ENCODE measurements around the gene TAS1R3. TPM values are rescaled to one million over a fixed set of nuclear protein-coding genes. Genes with fewer than 3 reads are reported as not detected.

The TAS1R3 gene
- total RNA-seq, 1 experiment from 2014 or later, result 0.30 TPM

DNA sequence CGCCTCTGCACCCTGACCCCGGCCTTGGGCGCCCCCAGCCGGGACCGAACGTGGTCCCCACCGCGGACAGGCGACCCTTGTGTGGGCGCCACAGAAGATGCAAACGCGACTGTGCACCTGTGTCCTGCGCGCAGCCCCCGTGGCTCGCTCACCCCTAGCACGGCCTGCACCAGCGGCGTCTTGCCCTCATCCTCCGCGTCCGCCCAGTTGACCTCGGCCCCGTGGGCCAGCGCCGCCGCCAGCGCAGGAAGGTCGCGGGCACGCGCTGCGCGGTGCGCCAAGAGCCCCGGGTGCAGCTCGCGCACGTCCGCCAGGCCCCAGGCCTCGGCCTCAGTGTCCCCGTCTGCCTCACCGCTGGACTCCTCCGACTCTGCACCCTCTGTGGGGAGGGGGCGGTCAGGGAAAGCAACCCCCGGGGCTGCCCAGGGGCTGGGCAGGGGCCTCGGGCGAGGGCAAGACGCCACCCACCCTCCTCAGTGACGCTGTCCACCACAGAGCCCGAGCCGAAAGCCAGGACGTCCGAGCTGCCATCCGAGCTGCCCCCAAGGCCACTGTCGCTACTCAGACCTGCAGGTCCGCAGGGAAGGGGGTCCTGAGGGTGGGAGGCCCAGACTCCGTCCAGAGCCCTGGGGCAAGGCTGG, 36.7 kb upstream of the TAS1R3 start:
- no peak for DNase-seq (ENCODE audit: extremely low read depth, low read depth)

DNA sequence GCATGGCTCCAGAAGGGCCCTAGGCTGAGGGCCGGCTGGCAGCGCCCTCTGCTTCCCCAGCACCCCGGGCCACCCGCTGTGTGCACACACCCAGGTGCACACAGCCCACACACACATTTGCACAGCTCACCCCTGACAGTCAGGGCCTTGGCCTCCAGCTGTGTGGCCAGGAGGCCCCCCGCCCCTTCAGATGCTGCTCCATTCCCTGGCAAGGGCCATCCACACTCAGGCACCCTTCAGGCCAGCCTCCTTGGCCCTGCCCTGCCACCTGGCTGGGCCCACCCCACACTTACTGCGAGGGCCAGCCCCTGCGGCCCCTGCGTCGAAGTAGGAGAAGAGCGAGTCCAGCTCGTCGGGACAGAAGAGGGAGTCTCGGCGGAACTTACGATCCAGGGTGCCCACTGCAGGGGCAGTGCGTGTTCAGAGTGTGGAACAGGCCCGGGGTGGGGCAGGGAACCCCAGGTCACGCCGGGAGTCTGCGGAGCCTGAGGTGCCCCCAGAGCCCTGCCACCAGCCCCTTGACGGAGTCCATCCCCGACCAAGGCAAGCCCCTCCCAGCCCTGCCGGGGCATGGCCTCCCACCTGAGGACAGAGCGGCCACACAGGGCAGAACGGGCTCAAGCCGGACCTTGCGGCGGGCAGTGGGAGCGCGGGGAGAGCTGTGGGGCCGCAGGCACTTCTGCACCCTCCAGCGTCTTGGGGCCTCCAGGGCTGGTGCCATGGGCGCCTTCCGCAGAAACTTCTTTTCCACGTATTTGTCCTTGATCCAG, 35.7 kb upstream of the TAS1R3 start:
- no peak for DNase-seq (ENCODE audit: extremely low read depth, low read depth)

DNA sequence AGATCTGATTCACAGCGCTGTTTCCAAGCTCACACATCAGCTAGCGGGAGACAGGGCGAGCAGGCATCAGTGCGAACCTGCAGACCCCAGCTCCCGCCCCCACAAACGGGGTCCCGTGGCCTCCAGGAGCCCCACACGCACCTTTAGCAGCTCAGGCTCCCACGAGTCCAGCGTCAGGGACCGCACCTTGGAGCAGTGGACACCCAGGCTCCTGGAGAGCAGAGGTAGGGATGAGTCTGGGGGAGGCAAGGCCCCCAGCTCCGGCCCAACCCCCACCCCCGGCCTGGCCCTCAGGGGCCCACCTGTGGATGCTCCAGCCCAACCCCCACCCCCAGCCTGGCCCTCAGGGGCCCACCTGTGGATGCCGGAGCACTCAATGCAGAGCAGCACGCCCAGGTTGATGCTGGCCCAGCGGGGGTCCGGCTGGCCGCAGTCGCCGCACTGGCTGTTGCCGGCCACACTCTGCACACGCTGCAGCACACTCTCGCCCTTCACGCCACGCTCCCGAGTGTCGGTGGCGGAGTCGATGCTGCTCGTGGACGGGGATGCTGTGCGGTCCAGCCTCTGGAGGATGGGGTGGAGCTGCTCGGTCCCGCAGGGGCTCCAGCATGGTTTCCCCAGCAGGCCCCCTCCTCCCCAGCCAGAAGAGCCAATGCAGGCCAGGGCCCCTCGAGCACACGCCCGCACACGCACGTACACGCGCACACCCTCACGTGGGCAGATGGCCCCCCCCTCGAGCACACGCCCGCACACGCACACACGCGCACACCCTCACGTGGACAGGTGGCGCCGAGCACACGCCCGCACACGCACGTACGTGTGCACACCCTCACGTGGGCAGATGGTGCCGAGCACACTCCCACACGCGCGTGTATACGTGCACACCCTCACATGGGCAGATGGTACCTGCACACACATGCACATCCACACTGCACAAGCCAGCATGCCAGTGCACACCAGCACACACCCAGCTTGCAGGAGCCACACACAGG, 34.7 kb upstream of the TAS1R3 start:
- DNase-seq (ENCODE audit: extremely low read depth, low read depth), result no peak

DNA sequence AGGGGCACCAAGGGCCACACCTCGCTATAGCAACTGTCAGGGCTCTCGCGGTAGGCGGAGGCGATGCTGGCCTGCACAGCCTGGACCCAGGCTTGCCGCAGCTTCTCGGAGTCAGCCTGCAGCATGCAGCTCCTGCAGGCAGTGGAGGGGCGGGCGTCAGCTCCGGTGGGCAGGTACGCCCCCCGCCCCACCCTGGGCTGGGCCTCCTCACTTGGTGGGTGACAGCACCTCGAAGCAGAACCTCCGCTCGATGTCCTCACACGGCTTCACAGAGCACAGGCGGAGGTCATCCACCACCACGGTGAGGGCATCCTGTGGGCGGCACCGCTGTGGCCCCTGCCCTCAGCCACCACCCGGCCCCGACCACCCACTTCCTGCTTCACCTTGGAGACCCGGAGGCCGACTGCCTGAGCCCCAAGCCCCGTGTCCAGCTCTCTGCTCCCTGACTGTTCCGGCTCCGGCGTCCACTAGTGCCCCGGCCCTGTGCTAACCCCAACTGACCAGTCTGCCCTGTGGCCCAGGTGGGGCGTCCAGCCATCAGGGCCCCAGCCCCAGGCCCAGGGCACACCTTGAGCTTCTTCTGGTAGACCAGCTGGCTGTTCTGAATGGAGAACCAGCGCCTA, 33.2 kb upstream of the TAS1R3 start:
- no peak for DNase-seq (ENCODE audit: extremely low read depth, low read depth)

DNA sequence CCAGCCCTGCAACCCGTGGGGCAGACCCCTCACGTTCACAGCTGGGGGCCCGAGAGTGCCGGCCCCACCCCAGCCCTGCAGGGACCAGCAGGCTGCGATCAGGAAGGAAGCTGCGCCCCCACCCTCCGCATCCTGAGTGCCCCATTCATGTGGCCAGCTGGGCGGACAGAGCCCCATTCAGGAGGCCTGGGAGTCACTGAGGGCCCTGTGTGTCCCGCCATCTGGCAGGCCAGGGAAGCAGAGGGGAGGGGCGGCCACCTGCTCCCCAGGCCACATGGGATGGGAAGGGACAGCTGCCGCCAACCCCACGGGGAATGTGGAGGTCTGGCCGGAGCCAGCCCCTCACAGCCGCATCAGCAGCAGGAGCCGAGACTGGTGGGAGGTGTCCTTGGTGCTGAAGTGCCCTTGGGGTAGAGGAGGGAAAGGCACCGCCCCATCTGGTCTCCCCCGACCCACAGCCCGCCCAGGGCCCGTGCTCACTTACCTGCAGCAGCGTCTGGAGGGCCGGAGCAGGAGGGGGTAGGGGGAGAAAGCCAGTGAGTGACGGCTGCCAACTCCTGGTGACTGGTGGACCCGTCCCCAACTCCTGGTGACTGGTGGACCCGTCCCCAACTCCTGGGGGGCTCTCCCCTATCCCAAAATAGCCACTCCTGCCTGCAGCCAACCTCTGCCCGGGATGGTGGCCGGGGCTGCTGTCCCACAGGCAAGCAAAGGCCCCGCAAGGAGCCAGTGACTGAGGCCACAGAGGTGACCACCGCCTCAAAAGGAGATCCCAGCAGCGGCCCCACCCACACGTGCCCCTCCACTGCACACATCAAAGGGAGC, 32.0 kb upstream of the TAS1R3 start:
- DNase-seq (ENCODE audit: extremely low read depth, low read depth), result no peak

DNA sequence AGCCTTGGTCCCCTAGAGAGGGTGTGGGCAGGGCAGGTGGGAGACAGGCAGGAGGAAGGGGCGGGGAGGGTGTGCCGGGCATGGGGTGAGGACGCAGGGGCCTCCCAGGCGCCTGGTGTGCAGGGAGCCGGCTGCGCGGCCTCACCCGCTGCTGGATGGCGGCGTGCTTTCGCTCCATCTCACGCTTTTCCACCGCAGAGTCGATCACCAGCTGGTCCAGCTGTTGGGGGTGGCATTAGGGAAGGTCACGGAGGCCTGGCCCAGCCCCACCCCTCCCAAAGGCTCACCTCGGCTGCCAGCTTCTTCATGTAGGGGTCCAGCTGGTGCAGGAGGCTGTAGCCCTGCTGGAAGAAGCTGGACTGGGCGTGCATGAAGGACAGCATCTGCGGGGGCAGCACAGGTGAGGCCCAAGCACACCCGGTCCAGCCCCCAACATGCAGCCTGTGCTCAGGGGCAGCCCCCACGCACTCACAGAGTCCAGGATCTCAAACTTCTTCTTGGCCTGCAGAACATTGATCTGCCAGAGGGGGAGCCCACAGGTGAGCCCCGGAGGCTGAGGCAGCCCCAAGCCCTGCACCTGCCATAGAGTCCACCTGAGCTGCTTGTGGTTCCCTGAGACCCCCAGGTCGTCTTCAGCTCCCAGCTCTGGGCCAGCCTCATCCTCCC, 31.3 kb upstream of the TAS1R3 start:
- no peak for DNase-seq (ENCODE audit: extremely low read depth, low read depth)

DNA sequence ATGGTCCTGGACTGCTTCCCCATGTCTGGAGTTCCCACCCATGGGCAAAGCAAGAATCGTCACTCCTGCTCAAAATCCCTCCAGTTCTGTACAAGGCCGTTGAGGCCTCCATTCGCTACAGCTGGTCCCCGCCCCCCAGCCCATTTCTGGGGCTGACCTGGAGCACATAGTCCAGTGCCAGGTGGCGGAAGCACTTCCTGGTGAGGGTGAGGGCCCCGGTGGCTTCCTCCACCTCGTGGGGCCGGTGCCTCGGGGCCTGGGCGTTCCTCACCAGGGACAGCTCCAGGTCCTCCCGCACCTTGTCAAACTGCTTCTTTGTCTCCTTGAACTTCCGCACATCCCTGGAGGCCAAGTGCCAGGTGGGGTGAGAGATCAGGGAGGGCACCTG, 30.7 kb upstream of the TAS1R3 start:
- no peak for DNase-seq (ENCODE audit: extremely low read depth, low read depth)

DNA sequence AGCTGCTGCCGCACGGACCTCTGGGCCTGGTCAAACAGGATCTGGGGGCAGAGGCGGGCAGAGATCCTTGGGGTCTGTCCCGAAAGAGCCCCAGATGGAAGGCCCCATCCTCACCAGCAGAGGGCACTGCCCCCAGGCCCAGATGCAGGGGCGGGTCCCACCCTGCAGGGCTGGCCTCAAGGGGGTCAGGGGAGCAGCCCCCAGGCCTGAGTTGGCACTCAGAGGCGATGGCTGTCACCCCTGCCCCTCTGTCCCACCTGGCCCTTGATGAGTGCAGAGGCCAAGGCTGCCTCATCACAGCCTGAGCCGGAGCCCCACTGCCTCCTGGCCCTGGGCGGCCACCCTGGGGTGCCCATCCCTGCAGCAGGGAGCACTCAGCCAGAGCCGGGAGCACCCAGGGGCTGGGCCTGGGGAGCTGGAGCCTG, 29.1 kb upstream of the TAS1R3 start:
- DNase-seq (ENCODE audit: extremely low read depth, low read depth), result no peak

DNA sequence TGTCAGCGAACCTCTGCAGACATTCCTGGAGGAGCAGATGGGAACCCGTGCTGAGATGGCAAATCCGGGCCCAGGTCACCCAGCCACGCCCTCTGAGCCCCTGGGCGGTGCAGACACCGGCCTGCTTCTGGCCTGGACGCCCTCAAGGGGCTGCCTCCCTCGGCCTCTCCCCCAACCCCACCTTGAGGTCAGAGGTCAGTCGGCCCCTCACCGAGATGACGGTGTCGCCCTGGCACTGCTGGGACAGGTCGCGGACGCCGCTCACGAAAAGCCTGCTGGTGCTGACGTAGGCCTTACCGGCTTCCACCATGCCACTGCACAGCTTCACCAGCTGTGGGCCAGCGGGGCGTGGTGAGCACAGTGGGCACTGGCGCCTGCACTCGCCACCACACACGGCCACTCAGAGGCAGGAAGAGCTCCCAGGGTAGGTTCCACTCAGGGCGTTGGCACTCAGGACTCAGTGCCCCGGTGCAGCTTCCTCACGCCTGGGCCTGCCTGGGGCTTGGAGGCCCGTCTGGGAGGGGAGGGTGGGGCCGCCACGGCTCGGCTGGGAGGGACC, 28.1 kb upstream of the TAS1R3 start:
- DNase-seq (ENCODE audit: extremely low read depth, low read depth), result no peak

DNA sequence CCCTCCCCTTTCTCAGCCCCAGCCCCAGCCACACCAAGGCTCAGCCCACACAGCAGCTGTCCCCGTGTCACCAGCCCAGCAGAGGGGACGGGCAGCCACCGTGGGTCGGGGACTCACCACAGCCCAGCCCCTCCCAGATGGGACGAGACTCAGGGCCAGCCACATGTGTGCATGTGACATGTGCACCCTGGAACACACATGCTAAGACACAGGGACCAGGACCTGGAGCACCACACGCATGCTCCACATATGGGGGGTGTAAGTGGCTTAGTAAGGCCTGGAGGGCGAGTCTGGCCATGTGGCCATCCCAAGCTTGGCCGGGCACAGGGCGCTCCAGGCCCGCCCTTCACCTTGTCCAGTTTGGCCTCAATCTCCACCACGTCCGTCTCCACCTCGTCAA, 27.3 kb upstream of the TAS1R3 start:
- no peak for DNase-seq (ENCODE audit: extremely low read depth, low read depth)

DNA sequence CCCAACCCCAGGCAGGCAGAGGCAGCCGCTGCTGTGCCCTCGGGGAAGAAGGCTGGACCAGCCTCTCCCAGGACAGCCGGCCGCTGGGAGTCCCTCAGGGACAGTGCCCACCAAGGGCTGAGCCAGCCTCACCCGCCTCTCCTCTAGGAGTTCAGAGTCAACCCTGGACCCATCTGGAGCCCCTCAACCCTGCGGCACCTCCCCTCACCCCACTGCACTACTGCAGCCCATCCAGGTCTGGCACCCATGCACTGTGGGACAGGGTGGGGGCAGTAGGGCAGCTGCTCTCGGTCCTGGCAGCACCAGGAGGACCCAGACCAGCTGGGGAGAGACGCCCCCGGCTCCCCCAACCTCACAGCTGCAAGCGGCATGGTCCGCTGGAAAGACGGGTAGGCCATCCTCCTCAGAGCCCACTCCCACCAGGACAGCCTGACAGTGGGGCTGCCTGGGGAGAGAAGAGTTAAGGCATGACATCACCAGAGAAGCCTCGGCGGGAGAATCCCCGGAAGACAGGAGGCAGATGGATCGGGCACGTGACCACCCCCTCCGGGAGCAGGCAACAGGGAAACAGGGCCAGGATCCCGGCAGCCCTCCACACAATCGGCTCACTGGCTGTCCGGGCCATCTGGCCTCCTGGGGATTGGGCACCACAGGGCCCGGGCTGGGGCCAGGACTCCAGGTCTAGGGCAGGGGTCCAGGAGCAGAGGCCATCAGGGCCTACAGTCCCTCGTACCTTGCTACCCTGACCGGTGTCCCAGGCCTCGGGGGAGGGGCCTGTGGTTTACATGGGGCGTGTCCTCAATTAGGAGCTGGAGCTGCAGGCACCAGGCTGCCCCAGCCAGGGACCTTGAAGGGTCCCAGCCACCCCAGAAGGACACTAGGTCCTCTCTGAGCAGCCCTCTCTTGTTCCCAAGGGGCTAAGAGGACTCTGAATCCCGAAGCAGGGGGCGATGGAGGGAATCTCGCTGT, 26.5 kb upstream of the TAS1R3 start:
- DNase-seq (ENCODE audit: extremely low read depth, low read depth), result no peak

DNA sequence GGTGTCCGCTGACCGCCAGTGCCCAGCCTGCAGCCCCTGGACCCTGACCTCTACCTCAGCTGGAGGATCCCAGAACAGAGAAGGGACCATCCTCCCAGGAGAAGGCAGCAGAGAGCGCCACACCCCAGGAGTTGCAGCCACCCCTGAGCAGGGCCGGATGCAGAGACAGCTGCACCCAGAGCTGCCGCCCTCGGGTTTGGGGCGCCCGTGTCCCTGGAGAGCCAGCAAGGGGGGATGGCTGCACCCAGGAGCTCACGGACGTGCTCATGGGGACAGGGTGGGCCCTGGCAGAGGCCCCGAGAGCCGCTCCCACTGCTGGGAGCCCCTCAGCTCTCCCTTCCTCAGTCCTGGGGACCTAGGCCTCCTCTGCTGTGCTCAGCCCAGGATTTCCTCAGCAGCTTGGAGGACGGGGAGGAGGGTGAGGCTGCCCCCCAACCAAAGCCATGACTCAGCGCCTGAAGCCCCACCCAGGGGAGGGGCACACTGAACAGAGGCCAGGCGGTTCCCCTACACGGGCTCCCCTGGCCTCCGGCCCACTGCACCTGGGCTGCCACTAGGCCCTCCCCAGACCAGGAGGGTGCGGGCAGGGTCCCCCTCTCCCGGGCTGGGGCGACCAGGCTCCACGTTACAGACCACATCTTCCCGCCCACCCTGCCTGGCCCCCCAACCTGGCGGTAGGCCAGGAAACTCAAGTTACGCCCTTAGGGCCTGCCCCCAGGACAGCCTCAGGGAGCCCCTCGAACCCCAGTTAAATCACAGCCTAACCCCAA, 25.6 kb upstream of the TAS1R3 start:
- peak; percentile 32 for DNase-seq (ENCODE audit: extremely low read depth, low read depth)

DNA sequence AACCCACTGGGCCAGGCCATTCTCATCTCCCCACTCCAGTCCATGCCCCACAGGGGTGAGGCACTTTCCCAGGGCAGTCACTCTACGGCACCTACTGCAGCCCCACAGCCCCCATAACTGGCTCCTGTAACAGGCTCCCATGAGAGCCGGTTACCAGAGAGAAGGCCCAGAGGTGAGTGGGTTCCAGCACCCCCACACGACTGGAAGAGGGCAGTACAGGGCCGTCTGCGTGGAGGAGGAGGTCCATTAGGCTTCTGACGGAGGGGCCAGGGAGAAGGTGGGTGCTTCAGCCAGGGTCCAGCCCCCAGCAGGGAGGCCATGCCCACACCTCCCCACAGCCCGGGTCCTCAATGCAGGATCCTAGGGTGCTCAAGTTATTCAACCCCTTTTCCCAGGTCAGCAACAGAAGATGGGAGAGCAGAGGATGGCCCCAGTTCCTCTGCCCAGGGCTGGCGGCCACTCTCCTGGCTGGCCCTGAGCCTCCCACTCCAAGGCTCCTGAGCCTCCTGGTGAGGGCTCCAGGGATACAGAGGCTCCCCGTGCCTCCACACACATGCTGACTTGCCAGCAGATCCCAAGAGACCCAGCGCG, 24.9 kb upstream of the TAS1R3 start:
- DNase-seq (ENCODE audit: extremely low read depth, low read depth), result no peak

DNA sequence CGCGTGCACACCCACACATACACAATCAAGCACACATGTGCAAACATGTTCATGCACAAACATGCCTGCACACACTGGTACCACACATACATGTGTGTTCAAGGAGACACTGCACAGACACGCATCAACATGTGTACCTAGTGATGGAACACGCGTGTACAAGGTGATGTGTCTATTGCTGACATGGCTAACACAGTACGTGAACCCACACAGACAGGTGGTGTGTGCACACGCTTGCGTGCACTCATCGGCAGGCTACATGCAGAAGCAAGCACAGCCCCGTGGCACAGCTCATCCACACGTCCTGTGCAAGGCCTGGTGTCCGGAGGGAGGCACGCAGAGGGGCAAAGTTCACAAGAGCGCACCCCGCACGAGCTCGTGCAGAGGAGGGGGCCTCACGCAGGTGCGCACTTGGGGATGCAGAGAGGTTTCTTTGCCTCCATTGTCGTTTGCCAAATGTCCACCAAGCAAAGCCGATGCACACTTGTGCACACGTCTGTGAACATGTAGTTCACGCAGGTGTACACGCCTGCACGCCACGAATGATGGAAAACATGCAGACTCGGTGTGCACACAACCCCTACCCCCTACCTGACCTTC, 24.3 kb upstream of the TAS1R3 start:
- DNase-seq (ENCODE audit: extremely low read depth, low read depth), result no peak

DNA sequence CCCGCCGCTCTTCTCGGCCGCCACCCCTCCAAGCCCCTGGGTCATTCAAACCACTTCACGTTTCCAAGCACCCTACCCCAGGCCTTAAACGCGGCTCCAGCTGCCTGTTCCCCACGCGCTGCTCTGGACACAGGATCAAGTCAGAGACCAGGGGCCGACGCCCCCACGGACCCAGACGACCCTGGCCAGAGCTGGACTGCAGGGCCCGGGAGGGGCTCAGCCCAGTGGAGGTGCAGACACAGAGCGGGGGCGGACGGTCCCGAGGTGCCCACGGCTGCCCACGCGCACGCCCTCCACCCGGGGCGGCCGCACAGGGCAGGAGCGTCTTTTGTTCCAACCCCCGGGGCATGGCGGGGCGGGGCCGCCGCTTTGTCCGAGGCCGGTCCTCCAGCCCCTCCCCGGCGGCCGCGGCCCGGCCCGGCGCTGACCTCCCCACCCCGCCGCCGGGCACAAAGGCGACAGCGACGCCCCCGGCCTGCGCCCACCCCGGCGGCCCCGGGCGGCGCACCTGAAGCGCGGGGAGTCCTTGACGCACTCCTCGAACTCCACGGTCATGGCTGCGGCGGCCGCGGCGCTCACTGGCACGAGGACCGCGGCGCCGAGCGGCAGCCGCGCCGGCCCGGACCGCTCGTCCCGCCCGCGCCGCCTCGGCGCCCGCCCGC, 23.7 kb upstream of the TAS1R3 start:
- no peak for DNase-seq (ENCODE audit: extremely low read depth, low read depth)
